ENCODE results near the gene OR2A25.
"Not testable (repeated sequence)": the region's sequence is repeated elsewhere in the genome, so short reads cannot be mapped to it uniquely, and the experiment has no call there.

Gene OR2A25, protein sequence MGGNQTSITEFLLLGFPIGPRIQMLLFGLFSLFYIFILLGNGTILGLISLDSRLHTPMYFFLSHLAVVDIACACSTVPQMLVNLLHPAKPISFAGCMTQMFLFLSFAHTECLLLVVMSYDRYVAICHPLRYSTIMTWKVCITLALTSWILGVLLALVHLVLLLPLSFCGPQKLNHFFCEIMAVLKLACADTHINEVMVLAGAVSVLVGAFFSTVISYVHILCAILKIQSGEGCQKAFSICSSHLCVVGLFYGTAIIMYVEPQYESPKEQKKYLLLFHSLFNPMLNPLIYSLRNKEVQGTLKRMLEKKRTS

DNA sequence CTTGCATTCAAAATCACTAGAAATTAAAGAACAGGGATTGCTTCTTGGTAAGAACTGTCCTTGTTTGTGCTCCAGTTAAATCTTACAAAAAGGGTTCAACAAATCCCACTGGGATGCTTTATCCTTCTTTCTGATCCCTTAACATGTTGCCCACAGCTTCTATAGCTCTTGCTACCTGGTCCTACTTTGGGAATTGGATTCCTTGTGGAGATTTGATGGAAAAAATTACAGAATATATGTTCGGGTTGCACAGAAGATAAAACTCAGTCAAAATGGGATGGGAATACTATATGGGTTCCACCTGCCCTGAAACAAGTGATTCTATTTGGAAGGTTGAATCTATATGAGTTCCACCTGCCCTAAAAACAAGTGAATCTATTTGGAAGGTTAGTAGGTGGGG lies at the start of gene OR2A25:
Gene OR2A25, plus strand, starts transcription at position 301 of the 400 bp plus-strand sequence. CDS start 4,409 bp downstream, outside the sequence.
- DNase-seq (ENCODE audit: low spot score) = no peak

DNA sequence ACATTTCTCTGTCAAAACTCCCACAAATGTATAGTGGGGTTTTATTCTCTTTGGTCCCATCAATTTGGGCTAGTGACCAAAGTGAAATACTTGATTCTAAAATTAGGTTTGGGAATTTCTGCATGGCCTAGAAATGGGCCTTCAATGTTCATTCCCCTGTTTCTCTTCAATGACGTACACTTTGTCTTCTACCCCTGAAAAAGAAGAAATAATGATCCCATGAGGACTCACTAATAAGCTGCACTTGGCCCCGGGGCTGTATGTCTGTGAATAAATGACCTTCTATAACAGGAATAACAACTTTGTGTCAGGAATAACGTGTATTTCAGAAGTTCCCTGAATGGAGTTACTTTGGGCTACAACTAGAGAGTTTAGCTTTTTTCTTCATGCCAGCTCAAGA lies 49.3 kb upstream of the OR2A25 start:
- DNase-seq (ENCODE audit: low spot score) = no peak

DNA sequence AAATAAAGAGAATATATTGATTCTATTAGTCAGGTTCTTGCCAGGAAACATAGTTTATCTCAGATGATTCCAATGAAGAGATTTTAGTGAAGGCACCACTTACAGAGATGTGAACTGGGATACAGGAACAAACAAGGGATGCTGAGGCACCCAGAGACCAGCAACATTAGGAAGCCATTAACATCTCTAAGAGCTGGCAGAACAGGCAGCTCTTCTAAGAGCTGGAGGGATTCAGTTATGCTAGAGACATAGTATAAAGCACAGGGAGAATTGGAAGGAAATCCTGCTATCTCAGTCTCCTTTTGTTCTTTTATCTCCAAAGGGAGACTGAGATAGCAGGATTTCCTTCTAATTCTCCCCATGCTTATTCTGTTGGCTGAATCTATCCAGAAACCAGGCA lies 47.4 kb upstream of the OR2A25 start:
- DNase-seq (ENCODE audit: low spot score) = no peak

GRCh38 chr7:144023171-144023827 lies 46.3 kb upstream of the OR2A25 start:
- DNase-seq (ENCODE audit: low spot score) = no peak

DNA sequence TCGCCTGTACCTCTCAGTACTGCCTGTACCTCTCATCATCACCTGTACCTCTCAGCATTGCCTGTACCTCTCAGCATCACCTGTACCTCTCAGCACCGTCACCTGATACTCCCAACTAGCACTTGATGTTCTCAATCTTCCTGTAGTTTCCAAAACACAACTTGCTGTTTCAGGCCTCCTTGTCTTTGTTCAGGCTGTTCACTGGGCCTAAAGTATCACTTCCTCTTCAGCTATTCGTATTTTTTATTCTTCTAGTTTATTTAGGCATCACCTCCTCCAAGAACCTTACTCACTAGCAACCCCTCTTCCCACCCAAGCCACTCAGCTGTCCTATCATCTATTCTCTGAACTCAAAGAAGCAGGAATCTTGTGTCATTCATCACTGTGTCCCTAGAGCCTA lies 45.4 kb upstream of the OR2A25 start:
- DNase-seq (ENCODE audit: low spot score) = no peak

- DNase-seq (ENCODE audit: low spot score) = no peak
Measured at GRCh38 chr7:144026203-144026883, 43.3 kb upstream of the OR2A25 start.

DNA sequence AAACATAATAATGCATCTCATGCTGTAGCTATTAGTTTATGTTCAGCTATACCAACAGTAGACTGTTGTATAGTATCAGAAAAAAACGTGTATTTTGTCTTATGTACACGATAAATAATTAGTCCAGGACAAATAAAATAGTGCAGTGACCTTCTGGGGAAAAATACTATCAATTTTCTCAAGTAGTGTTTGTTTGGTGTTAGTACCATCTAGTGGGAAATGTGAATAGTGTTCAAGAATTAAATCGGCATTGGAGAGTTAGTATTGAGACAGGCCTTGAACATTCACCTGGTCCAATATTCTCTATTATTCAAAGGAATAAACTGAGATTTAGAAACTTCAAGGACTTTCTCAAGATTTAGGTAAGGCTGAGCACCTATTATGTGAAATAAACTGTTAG lies 42.5 kb upstream of the OR2A25 start:
- no peak for DNase-seq (ENCODE audit: low spot score)

GRCh38 chr7:144027974-144028373 lies 41.6 kb upstream of the OR2A25 start:
- DNase-seq (ENCODE audit: low spot score) = no peak

GRCh38 chr7:144028547-144028946 lies 41.1 kb upstream of the OR2A25 start:
- DNase-seq (ENCODE audit: low spot score) = no peak

DNA sequence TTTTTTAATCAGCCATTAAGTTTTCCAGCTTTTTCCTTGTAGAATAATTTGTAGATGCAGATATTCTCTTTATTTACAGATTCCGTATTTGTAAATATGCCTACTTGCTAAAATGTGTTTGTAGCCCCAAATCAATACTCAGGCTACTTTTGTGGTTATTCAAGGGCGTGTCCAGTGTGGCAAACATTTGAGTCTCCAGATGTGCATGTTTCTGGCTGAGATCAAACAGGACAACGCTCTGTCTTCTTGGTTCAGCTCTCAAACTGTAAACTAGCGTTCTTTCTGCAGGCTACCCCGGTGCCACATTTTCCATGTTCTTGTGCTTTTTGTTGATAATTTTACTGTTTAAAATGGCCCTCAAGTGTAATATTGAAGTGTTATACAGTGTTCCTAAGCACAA lies 37.1 kb upstream of the OR2A25 start:
- DNase-seq (ENCODE audit: low spot score) = no peak

DNA sequence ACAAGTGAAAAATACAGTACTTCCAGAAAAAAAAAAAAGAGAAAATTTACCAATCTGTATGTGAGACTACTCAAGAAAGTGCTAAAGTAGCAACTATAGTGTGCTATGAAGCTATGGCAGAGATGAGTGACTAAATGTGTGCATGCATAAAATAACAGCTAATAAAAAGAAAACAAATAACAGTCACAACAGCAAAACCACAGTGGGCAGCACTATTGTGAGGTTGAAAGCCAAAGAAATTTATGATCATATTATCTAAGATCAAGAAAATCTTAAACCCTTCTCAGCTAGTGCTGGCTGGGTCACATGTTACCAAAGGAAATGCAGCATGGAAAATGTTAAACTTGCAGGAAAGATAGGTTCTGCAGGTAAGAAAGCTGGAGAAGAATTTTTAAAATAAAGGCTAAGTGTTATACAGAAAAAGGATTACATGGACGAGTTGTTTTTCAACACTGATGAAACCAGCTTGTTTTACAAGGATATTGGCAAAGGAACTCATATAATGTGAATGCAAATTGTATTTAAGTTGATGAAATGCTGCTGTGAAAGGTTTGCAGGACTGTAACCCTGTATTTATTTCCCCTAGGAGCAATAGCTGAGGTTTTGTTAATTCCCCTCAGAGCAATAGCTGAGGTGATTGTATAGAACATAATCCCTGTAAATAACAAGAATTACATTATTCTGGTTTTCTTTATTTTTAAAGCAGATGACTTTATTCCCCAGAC lies 36.5 kb upstream of the OR2A25 start:
- DNase-seq (ENCODE audit: low spot score) = no peak

GRCh38 chr7:144035385-144035784 lies 34.2 kb upstream of the OR2A25 start:
- no peak for DNase-seq (ENCODE audit: low spot score)

DNA sequence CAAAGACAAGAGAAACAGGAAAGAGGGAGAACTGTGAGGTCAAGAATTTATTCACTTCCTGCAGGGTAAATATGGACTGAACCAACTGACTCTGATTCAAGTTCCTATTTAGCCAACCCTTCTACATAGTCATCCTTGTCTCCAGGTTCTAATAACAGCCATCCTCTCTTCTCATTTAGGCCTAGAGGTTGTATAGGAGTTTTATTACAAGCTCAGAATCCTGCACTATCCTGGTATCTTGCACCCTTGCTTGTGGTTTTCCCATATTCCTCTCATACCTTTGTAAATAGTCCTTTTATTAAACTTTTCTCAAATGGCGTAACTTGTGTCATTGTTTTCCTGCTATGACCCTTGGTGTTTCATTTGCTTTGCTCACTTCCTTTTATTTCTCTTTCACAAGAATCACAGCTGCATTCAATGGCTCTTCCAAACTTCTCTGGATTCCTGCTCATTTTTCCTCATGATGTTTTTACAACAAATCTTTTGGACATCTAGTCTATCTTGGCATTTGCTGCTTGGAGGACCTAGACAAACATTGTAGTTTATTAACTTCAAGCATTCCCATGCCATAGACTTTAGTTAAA lies 33.2 kb upstream of the OR2A25 start:
- no peak for DNase-seq (ENCODE audit: low spot score)

GRCh38 chr7:144037414-144038035 lies 32.1 kb upstream of the OR2A25 start:
- no peak for DNase-seq (ENCODE audit: low spot score)

DNA sequence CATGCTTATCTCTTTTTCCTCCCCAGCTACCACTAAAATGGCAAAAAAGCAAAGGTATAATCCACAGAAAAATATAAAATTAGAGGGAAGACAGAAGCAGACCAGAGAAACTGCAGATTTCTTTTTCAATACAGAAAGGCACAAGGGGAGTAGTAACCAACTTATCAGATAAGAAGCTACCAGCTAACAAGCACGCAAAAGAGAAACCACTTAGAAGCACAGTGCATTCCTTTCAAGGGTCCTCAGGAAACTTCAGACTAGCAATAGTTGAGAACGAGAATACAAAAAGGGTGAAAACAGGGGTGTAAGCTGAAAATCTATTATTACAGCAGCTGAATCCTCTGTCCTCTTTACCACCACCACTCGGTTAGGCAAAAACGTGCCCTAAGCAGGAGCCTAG lies 30.7 kb upstream of the OR2A25 start:
- DNase-seq (ENCODE audit: low spot score) = no peak

DNA sequence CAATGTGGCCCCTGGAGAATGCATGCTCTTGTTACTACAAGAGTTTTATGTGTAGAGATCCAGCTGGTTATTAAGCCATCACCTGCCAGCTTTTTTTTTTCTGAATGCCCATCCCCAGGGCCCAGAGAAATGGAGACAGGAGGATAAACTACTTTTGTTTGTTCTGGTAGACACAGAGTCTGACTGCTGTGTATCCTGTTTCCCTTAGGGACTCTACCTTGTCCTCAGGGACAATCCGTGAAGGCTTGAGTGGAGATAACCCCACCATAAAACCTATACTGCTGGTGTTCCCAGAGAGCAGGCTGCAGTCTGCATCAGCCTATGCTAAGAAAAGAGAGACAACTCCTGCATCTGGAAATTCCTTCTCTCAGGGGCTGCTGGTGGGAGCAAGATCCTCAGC lies 21.0 kb upstream of the OR2A25 start, which contains the start of gene OR2A5:
Gene OR2A5, plus strand, starts transcription at position 301 of the 400 bp plus-strand sequence. CDS start 1,454 bp downstream, outside the sequence.
- no peak for DNase-seq (ENCODE audit: low spot score)

DNA sequence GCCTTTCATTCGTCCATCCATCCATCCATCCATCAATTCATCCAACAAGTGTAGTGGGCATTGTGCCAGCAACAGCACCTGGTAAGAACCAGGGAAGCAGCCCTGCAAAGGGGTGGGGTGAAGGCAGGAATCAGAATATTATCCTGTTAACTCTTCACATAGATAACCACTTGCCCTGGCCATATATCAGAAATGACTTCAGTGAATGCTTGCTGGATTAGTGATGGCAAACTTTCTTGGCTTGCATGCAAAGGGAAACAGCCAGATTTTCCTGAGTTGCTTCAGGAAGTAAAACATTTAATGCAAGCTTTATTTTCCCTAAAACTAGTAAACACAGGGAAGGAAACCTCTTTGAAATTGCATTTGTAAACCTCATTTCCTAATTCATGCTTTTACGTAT lies 20.1 kb upstream of the OR2A25 start:
- DNase-seq (ENCODE audit: low spot score) = no peak

- no peak for DNase-seq (ENCODE audit: low spot score)
Measured at GRCh38 chr7:144050093-144050492, 19.5 kb upstream of the OR2A25 start.

DNA sequence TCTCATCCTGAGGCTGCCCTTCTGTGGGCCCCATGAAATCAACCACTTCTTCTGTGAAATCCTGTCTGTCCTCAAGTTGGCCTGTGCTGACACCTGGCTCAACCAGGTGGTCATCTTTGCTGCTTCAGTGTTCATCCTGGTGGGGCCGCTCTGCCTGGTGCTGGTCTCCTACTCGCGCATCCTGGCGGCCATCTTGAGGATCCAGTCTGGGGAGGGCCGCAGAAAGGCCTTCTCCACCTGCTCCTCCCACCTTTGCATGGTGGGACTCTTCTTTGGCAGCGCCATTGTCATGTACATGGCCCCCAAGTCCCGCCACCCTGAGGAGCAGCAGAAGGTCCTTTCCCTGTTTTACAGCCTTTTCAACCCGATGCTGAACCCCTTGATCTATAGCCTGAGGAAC lies 18.7 kb upstream of the OR2A25 start:
- DNase-seq (ENCODE audit: low spot score) = not testable (repeated sequence)

DNA sequence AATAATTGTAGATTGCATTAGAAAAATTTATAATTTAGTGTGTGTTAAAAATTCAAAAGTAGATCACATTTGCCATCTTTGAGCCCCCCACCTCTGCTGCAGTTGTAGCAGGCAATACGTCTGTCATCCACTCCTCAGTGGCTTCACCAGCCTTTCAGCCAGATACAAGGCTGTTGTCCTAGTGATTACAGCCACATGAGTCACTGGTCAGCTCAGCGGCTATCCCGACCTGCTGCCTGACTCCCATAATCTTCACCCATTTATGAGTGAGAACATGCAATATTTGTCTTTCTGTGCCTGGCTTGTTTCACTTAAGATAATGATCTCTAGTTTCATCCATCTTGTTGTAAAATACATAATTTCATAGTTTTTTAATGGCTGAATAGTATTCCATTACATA lies 11.7 kb upstream of the OR2A25 start:
- DNase-seq (ENCODE audit: low spot score) = no peak

DNA sequence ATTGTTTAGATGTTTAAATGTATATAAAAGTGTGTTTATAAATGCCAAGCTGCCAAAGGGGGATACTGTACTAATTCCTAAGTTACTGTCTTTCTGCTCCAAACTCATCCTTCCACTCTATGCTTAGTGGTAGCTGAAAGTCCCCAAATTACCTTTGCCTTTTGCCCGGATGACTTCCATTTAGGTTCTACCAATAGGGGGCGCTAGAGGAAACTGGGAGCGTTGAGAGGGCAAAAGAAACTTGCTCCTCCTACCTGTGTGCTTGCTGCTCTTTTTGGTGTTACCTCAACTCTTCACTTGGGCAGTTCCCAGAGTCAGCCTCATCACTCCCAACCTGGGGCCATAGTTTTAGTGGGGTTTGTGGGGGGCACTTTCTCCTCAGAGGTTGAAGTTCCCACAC lies 5.9 kb upstream of the OR2A25 start:
- no peak for DNase-seq (ENCODE audit: low spot score)

- DNase-seq (ENCODE audit: low spot score) = no peak
Measured at GRCh38 chr7:144069953-144070352, 342 bp downstream of the OR2A25 start.
